PC-9 (cell line): ENCODE data around the gene TSPAN18. TPM values are rescaled to one million over a fixed set of nuclear protein-coding genes. Genes with fewer than 3 reads are reported as not detected.

Experiments used
- BruUV-seq: library from RNA; stranded (reverse); fragments of 400-500 nt; replicated peaks from 2 replicates; lab custom pipeline; 2021; lab: Mats Ljungman, UMichigan
- CTCF ChIA-PET: fragments of 300-600 bp; sonication (Branson Sonifier 250); formaldehyde crosslinking; loops from one replicate; lab custom pipeline; 2022; ENCODE audit warnings: antibody characterized with exemption; lab: Charles Lee
- POLR2A ChIA-PET: fragments of 300-600 bp; sonication (Branson Sonifier 250); formaldehyde crosslinking; loops from one replicate; lab custom pipeline; 2022; ENCODE audit warnings: antibody characterized with exemption; ENCODE audit not compliant: unreplicated experiment; lab: Charles Lee
- DNase-seq, 2 experiments: peaks; one replicate each; pipeline versions ENCODE4 v3.0.0 to v3.0.0-alpha.2; 2015 to 2022; ENCODE audit warnings: mixed read lengths in 1 of 2
- H2AFZ ChIP-seq: fragments of 200-600 bp; sonication (generic); 2 replicates; pipeline ENCODE4 v1.8.1; 2017; ENCODE audit warnings: antibody characterized with exemption
- H3F3A ChIP-seq: fragments of 200-600 bp; sonication (generic); 2 replicates; pipeline ENCODE4 v1.8.1; 2017; ENCODE audit warnings: antibody characterized with exemption, mild to moderate bottlenecking, low read depth; ENCODE audit not compliant: insufficient read depth
- H3K27ac ChIP-seq: fragments of 200-600 bp; sonication (generic); 2 replicates; pipeline ENCODE4 v1.6.1; 2016; ENCODE audit warnings: mixed run types
- H3K27me3 ChIP-seq: fragments of 200-600 bp; sonication (generic); 2 replicates; pipeline ENCODE4 v1.6.1; 2016; ENCODE audit warnings: low read depth, mixed run types; ENCODE audit not compliant: insufficient read depth
- H3K36me3 ChIP-seq: fragments of 200-600 bp; sonication (generic); 2 replicates; pipeline ENCODE4 v1.6.1; 2016; ENCODE audit warnings: low read depth, mixed run types
- H3K4me1 ChIP-seq: fragments of 200-600 bp; sonication (generic); replicated peaks from 2 replicates; pipeline ENCODE4 v1.6.1; 2016; ENCODE audit warnings: mixed run types; ENCODE audit not compliant: insufficient read depth
- H3K4me2 ChIP-seq: fragments of 200-600 bp; sonication (generic); 2 replicates; pipeline ENCODE4 v1.6.1; 2017; ENCODE audit warnings: mixed run types
- H3K4me3 ChIP-seq: fragments of 200-600 bp; sonication (generic); 2 replicates; pipeline ENCODE4 v1.6.1; 2016; ENCODE audit warnings: mixed run types
- H3K79me2 ChIP-seq: fragments of 200-600 bp; sonication (generic); 2 replicates; pipeline ENCODE4 v1.6.1; 2017; ENCODE audit warnings: low read depth, mixed run types
- H3K9me2 ChIP-seq: fragments of 200-600 bp; sonication (generic); 2 replicates; pipeline ENCODE4 v1.8.1; 2017; ENCODE audit warnings: mild to moderate bottlenecking; ENCODE audit not compliant: insufficient read depth
- H3K9me3 ChIP-seq: fragments of 200-600 bp; sonication (generic); 2 replicates; pipeline ENCODE4 v1.8.1; 2016; ENCODE audit warnings: low read depth; ENCODE audit not compliant: insufficient read depth
- H4K20me1 ChIP-seq: fragments of 200-600 bp; sonication (generic); 2 replicates; pipeline ENCODE4 v1.8.1; 2017; ENCODE audit not compliant: insufficient read depth
- CTCF ChIP-seq: fragments of 200-600 bp; sonication (generic); conservative IDR thresholded peaks from 2 replicates; pipeline ENCODE4 v1.6.1; 2017; ENCODE audit warnings: mixed run types, antibody characterized with exemption, mild to moderate bottlenecking, moderate library complexity
- EZH2 ChIP-seq: fragments of 200-600 bp; sonication (generic); IDR thresholded peaks from 2 replicates; pipeline ENCODE4 v1.8.0; 2017; ENCODE audit warnings: antibody characterized with exemption, low read depth
- intact Hi-C: fragments of 100-400 bp; cut with micrococcal nuclease; formaldehyde crosslinking; loops from one replicate; pipeline ENCODE4 v1.10.0; 2022; ENCODE audit not compliant: unreplicated experiment
- total RNA-seq: library from RNA; stranded (reverse); gene quantifications from 2 replicates; pipeline ENCODE4 v1.2.3, GENCODE V29; 2021

Gene TSPAN18
- total RNA-seq, 1 experiment from 2014 or later, result not detected

GRCh38 chr11:44915004-44915403 lies 188.2 kb downstream of the TSPAN18 start:
- intact Hi-C loops, result loop anchor here (10.0 kb wide), 1 partner anchor 630 kb away; no protein-coding TSS in a partner anchor
- H3K9me2 ChIP-seq, result no peaks in the 10 kb centered on the region
- no peak overlapping the region for H3K4me2 ChIP-seq
- H3K9me3 ChIP-seq, result no peaks in the 10 kb centered on the region
- no peak for DNase-seq
- ChIA-PET POLR2A (no interaction called here), CTCF (no interaction called here)
- no peaks in the 10 kb centered on the region for H3K36me3 ChIP-seq
- H3K27me3 ChIP-seq, result peaks cover 55% of the 10 kb centered on the region
- H3K79me2 ChIP-seq, result no peaks in the 10 kb centered on the region
- no TSS peak for BruUV-seq
- H3F3A ChIP-seq, result no peaks in the 10 kb centered on the region
- no peak overlapping the region for H3K4me3 ChIP-seq
- no peaks in the 10 kb centered on the region for H3K4me1 ChIP-seq
- 0 out of 2 replicates have a peak, but pooled peaks cover 7% of the 10 kb centered on the region for H4K20me1 ChIP-seq
- H3K27ac ChIP-seq, result no peak overlapping the region
- no peak overlapping the region for H2AFZ ChIP-seq
- TF ChIP-seq CTCF (no peak), EZH2 (no peak)

- H3K9me2 ChIP-seq, result no peaks in the 10 kb centered on the region
- H3K27ac ChIP-seq, result no peak overlapping the region
- TF ChIP-seq CTCF (no peak), EZH2 (no peak)
- no peak for DNase-seq
- BruUV-seq, result no TSS peak
- H3K4me1 ChIP-seq, result no peaks in the 10 kb centered on the region
- no peaks in the 10 kb centered on the region for H3K36me3 ChIP-seq
- peaks cover 60% of the 10 kb centered on the region for H3K27me3 ChIP-seq
- no peaks in the 10 kb centered on the region for H3F3A ChIP-seq
- no peak overlapping the region for H2AFZ ChIP-seq
- no peaks in the 10 kb centered on the region for H3K79me2 ChIP-seq
- no peak overlapping the region for H3K4me2 ChIP-seq
- intact Hi-C loops, result loop anchor here (10.0 kb wide), 1 partner anchor 631 kb away; no protein-coding TSS in a partner anchor
- no peak overlapping the region for H3K4me3 ChIP-seq
- CTCF ChIA-PET, result no interaction called here
- POLR2A ChIA-PET, result no interaction called here
- 0 out of 2 replicates have a peak, but pooled peaks cover 7% of the 10 kb centered on the region for H4K20me1 ChIP-seq
- H3K9me3 ChIP-seq, result no peaks in the 10 kb centered on the region
These were observed 188.9 kb downstream of the TSPAN18 start for GRCh38 chr11:44915621-44916020.

- Histone ChIP-seq H3K27me3 (peaks cover 67% of the 10 kb centered on the region), H3K9me3 (no peaks in the 10 kb centered on the region), H3K9me2 (no peaks in the 10 kb centered on the region), H4K20me1 (0 out of 2 replicates have a peak, but pooled peaks cover 7% of the 10 kb centered on the region), H3K4me3 (no peak overlapping the region), H3F3A (no peaks in the 10 kb centered on the region), H3K27ac (no peak overlapping the region), H3K4me1 (no peaks in the 10 kb centered on the region), H2AFZ (no peak overlapping the region), H3K36me3 (no peaks in the 10 kb centered on the region), H3K4me2 (no peak overlapping the region), H3K79me2 (no peaks in the 10 kb centered on the region)
- DNase-seq, result no peak
- ChIA-PET CTCF (no interaction called here), POLR2A (interaction anchor here (0.7 kb wide), 1 partner anchor 14 kb away, joined by 8 read pairs; no protein-coding TSS in a partner anchor)
- no peak for TF ChIP-seq CTCF
- TF ChIP-seq EZH2, result no peak
- BruUV-seq, result no TSS peak
- intact Hi-C loops, result loop anchor here (10.0 kb wide), 1 partner anchor 632 kb away; no protein-coding TSS in a partner anchor
These were observed 189.6 kb downstream of the TSPAN18 start for GRCh38 chr11:44916331-44916730.
